Coronary artery (tissue), 2 donors: ENCODE data around the gene CFAP299.

ENCODE experiments used
- DNase-seq: peaks from one replicate; pipeline ENCODE4 v3.0.0-alpha.2; 2017; ENCODE audit warnings: low spot score
- H3K27ac ChIP-seq, 2 donors: fragments of 200-600 bp; sonication (generic); one replicate each; pipeline ENCODE4 v1.5.1; 2016 to 2019
- H3K4me3 ChIP-seq: fragments of 200-600 bp; sonication (generic); 2 replicates; pipeline ENCODE4 v1.5.1; 2016; ENCODE audit warnings: mild to moderate bottlenecking, moderate library complexity
- CTCF ChIP-seq: fragments of 200-600 bp; sonication (generic); IDR thresholded peaks from one replicate; pipeline ENCODE4 v1.5.1; 2019; ENCODE audit warnings: antibody characterized with exemption

Gene CFAP299

GRCh38 chr4:80913381-80913780 is 577.9 kb downstream of the CFAP299 start:
- no peak for TF ChIP-seq CTCF
- DNase-seq: no peak
- no peak overlapping the region for H3K27ac ChIP-seq
- H3K4me3 ChIP-seq: no peak overlapping the region

- DNase-seq: no peak
- no peak overlapping the region for H3K4me3 ChIP-seq
- no peak for TF ChIP-seq CTCF
- H3K27ac ChIP-seq: no peak overlapping the region
These were observed 581.2 kb downstream of the CFAP299 start for GRCh38 chr4:80916770-80917169.

GRCh38 chr4:80918004-80918403 is 582.5 kb downstream of the CFAP299 start:
- no peak for DNase-seq
- H3K27ac ChIP-seq: no peak overlapping the region
- TF ChIP-seq CTCF: no peak
- H3K4me3 ChIP-seq: no peak overlapping the region

GRCh38 chr4:80921441-80921840 is 585.9 kb downstream of the CFAP299 start:
- Histone ChIP-seq H3K27ac (no peak overlapping the region), H3K4me3 (no peak overlapping the region)
- TF ChIP-seq CTCF: no peak
- no peak for DNase-seq

GRCh38 chr4:80922941-80923340 is 587.4 kb downstream of the CFAP299 start:
- no peak overlapping the region for H3K4me3 ChIP-seq
- no peak overlapping the region for H3K27ac ChIP-seq
- no peak for TF ChIP-seq CTCF
- no peak for DNase-seq

- no peak overlapping the region for H3K4me3 ChIP-seq
- DNase-seq: no peak
- no peak for TF ChIP-seq CTCF
- H3K27ac ChIP-seq: no peak overlapping the region
These were observed 589.8 kb downstream of the CFAP299 start for GRCh38 chr4:80925293-80925692.

GRCh38 chr4:80926446-80926845 is 590.9 kb downstream of the CFAP299 start:
- no peak for TF ChIP-seq CTCF
- no peak for DNase-seq
- H3K27ac ChIP-seq: no peak overlapping the region
- no peak overlapping the region for H3K4me3 ChIP-seq
